OCI-LY7 (cell line): Measurements from ENCODE around the gene PDZK1IP1. TPM values are rescaled to one million over a fixed set of nuclear protein-coding genes. Genes with fewer than 3 reads are reported as not detected.

Experiments used
- BruUV-seq: library from RNA; stranded (reverse); fragments of 400-500 nt; replicated peaks from 2 replicates; lab custom pipeline; 2021; lab: Mats Ljungman, UMichigan
- CTCF ChIA-PET: fragments of 300-600 bp; sonication (Branson Sonifier 250); formaldehyde crosslinking; loops from one replicate; lab custom pipeline; 2022; ENCODE audit warnings: antibody characterized with exemption; ENCODE audit not compliant: unreplicated experiment; lab: Charles Lee
- POLR2A ChIA-PET: fragments of 300-600 bp; sonication (Branson Sonifier 250); formaldehyde crosslinking; loops from one replicate; lab custom pipeline; 2022; ENCODE audit warnings: antibody characterized with exemption; lab: Charles Lee
- DNase-seq: peaks from one replicate; pipeline ENCODE4 v3.0.0-alpha.2; 2015; ENCODE audit warnings: low spot score
- H2AFZ ChIP-seq: fragments of 200-600 bp; sonication (generic), shearing (Covaris generic); 2 replicates; pipeline ENCODE4 v1.6.1; 2014; ENCODE audit warnings: mild to moderate bottlenecking, antibody characterized with exemption, low read length, moderate library complexity
- H3K27ac ChIP-seq: fragments of 200-600 bp; sonication (generic); 2 replicates; pipeline ENCODE4 v1.5.1; 2014; ENCODE audit warnings: mixed run types, low read depth, mild to moderate bottlenecking, moderate library complexity, low read length, inconsistent platforms; ENCODE audit not compliant: poor library complexity, severe bottlenecking
- H3K36me3 ChIP-seq: fragments of 200-600 bp; sonication (generic); 2 replicates; pipeline ENCODE4 v1.6.1; 2014; ENCODE audit warnings: mild to moderate bottlenecking, antibody characterized with exemption, low read length, moderate library complexity, mixed read lengths; ENCODE audit not compliant: insufficient read depth
- H3K4me1 ChIP-seq: fragments of 200-600 bp; sonication (generic); 2 replicates; pipeline ENCODE4 v1.5.1; 2014; ENCODE audit warnings: mild to moderate bottlenecking, low read length; ENCODE audit not compliant: insufficient read depth, poor library complexity, severe bottlenecking
- H3K4me2 ChIP-seq: fragments of 200-600 bp; sonication (generic); 2 replicates; pipeline ENCODE4 v1.6.1; 2014; ENCODE audit warnings: mild to moderate bottlenecking, low read length
- H3K4me3 ChIP-seq: fragments of 200-600 bp; sonication (generic); 2 replicates; pipeline ENCODE4 v1.5.1; 2014; ENCODE audit warnings: mild to moderate bottlenecking, low read depth, low read length; ENCODE audit not compliant: poor library complexity, severe bottlenecking
- H3K79me2 ChIP-seq: fragments of 200-600 bp; sonication (generic); 2 replicates; pipeline ENCODE4 v1.6.1; 2016; ENCODE audit warnings: low read depth, mild to moderate bottlenecking, low read length, moderate library complexity, mixed read lengths; ENCODE audit not compliant: insufficient read depth
- H3K9me2 ChIP-seq: fragments of 200-600 bp; sonication (generic); 2 replicates; pipeline ENCODE4 v1.6.1; 2016; ENCODE audit warnings: mild to moderate bottlenecking, low read length, mixed read lengths; ENCODE audit not compliant: insufficient read depth
- H3K9me3 ChIP-seq: fragments of 200-600 bp; sonication (generic); 2 replicates; pipeline ENCODE4 v1.6.1; 2014; ENCODE audit warnings: mild to moderate bottlenecking, mixed run types, low read length, mixed read lengths
- H4K20me1 ChIP-seq: fragments of 200-600 bp; sonication (generic); 2 replicates; pipeline ENCODE4 v1.6.1; 2014; ENCODE audit warnings: mild to moderate bottlenecking, antibody characterized with exemption, low read length, moderate library complexity, mixed read lengths; ENCODE audit not compliant: insufficient read depth
- EZH2phosphoT487 ChIP-seq: fragments of 200-600 bp; sonication (generic); IDR thresholded peaks from 2 replicates; pipeline ENCODE4 v1.6.1; 2018; ENCODE audit warnings: low read depth, borderline replicate concordance, mild to moderate bottlenecking, mixed run types, antibody characterized with exemption, low read length, moderate library complexity, mixed read lengths
- intact Hi-C: fragments of 100-400 bp; cut with micrococcal nuclease; formaldehyde crosslinking; loops from one replicate; pipeline ENCODE4 v1.10.0; 2022; ENCODE audit not compliant: unreplicated experiment
- total RNA-seq, 2 experiments: library from RNA; depleted of rRNA in 1 of 2; stranded (reverse); fragments of >200 nt in 1 of 2; shearing (Covaris generic) in 1 of 2; gene quantifications; 2 replicates each; pipeline ENCODE4 v1.2.3, GENCODE V29; 2014 to 2022
- TF ChIP-seq, protein P1 (sequence below): fragments of 200-600 bp; sonication (generic); conservative IDR thresholded peaks from 2 replicates; pipeline ENCODE4 v1.5.1; 2014; ENCODE audit warnings: mild to moderate bottlenecking, antibody characterized with exemption, low read length, moderate library complexity, mixed read lengths

Gene PDZK1IP1
- total RNA-seq, 2 experiments from 2014 or later = not detected

DNA sequence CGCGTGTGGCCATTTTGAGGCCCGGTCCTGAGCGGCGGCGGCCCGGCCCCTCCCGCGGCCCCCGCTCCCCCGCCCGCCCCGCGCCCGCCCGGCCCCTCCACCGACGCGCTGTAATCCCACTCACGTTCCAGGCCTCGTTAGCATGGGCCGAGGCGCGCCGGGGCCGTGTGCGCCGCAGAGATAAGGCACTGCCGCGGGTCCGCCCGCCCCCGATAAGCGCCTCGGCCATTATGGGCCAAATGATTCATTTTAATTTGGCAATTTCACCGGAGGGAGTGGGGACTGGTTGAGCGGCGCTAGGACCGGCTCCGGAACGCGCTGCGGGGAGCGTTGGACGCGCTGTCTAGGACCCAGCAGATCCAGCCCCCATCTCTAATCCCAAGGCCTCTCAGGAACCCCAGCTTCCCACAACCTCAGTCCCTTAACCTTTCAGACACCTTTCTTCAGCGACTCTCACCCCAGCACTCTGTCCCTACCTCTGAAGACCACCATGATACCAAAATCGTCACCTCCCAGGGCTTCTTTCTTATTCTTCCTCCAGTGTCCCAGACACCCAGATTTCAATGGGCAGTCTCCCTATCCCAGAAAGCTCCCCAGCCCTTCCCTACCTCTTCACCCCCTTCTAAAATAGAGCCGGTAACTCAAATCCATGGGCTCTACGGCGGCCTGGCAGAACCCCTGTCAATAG is 42.5 kb upstream of the PDZK1IP1 start, which contains the start of gene TAL1:
TSS of gene TAL1 (minus strand) at position 39 of the 688 bp plus-strand sequence. CDS start 6,337 bp downstream, outside the sequence.
- Histone ChIP-seq H3K27ac (no peak within 1 kb of the TSS), H3K79me2 (no peaks in the 10 kb centered on the region), H2AFZ (no peak within 1 kb of the TSS), H3K4me3 (no peak within 1 kb of the TSS), H3K4me2 (no peak within 1 kb of the TSS), H3K36me3 (no peaks in the 10 kb centered on the region), H3K9me2 (no peaks in the 10 kb centered on the region), H3K4me1 (peaks cover 6% of the 10 kb centered on the region), H4K20me1 (no peaks in the 10 kb centered on the region), H3K9me3 (no peaks in the 10 kb centered on the region)
- no peak for TF ChIP-seq EZH2phosphoT487
- TF ChIP-seq, protein P1, sequence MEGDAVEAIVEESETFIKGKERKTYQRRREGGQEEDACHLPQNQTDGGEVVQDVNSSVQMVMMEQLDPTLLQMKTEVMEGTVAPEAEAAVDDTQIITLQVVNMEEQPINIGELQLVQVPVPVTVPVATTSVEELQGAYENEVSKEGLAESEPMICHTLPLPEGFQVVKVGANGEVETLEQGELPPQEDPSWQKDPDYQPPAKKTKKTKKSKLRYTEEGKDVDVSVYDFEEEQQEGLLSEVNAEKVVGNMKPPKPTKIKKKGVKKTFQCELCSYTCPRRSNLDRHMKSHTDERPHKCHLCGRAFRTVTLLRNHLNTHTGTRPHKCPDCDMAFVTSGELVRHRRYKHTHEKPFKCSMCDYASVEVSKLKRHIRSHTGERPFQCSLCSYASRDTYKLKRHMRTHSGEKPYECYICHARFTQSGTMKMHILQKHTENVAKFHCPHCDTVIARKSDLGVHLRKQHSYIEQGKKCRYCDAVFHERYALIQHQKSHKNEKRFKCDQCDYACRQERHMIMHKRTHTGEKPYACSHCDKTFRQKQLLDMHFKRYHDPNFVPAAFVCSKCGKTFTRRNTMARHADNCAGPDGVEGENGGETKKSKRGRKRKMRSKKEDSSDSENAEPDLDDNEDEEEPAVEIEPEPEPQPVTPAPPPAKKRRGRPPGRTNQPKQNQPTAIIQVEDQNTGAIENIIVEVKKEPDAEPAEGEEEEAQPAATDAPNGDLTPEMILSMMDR = no peak
- BruUV-seq = no TSS peak
- DNase-seq = no peak
- ChIA-PET POLR2A (no interaction called here), CTCF (no interaction called here)
- intact Hi-C loops = no loop called here

DNA sequence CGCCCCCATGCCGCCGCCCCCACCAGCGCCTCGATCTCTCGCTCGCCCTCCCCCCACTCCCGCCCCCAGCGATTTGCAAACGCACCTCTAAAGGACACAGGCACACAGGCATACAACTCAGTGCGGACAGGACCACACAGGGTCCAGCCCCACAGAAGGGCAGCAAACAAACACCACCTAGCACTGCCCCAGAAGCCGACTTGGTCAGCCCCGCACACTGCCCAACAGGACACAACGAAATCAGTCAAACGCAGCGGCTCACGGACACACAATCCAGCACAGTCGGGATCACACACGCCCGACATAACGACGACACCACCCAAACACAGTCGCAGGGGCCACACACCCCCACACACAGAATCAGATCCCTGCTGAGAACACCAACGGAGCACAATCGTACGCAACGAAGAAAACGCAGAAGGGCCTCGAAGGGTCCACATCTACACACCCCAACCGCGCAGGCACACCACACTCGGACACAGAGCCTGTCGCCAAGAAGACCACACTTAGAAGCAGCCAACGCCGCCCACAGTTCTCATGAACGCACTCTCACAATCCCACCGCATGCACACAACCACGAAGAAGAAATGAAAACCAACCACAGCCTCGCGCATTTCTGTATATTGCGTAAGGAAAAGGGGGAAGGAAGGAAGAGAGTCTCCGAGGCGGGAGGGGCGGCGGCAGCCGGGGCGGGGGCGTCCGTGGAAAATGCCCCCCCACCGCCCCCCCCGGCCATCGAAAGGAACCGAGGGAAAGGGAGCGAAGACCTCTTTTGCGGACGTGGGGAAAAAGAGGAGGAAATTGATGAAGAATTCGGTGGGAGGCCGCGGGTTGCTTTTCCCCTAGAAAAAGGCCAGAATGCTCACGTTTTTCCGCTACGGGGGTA is 41.7 kb upstream of the PDZK1IP1 start:
- DNase-seq = no peak
- POLR2A ChIA-PET = no interaction called here
- Histone ChIP-seq H3K9me3 (no peaks in the 10 kb centered on the region), H3K36me3 (no peaks in the 10 kb centered on the region), H3K27ac (no peak overlapping the region), H2AFZ (no peak overlapping the region), H3K9me2 (no peaks in the 10 kb centered on the region), H3K79me2 (no peaks in the 10 kb centered on the region), H3K4me1 (peaks cover 6% of the 10 kb centered on the region), H3K4me2 (no peak overlapping the region), H3K4me3 (no peak overlapping the region), H4K20me1 (no peaks in the 10 kb centered on the region)
- BruUV-seq = no TSS peak
- TF ChIP-seq EZH2phosphoT487 = peak; percentile 80; the same call in 1 of the 2 replicates
- TF ChIP-seq, protein P1 = no peak
- CTCF ChIA-PET = no interaction called here
- intact Hi-C loops = no loop called here
